ENCODE data around the gene SYNGR3. TPM values are rescaled to one million over a fixed set of nuclear protein-coding genes. Genes with fewer than 3 reads are reported as not detected.

Gene SYNGR3
- total RNA-seq, 4 donors from 2014 or later, result 2.7 to 4.8 (median 2.9) TPM; not detected in 1

DNA sequence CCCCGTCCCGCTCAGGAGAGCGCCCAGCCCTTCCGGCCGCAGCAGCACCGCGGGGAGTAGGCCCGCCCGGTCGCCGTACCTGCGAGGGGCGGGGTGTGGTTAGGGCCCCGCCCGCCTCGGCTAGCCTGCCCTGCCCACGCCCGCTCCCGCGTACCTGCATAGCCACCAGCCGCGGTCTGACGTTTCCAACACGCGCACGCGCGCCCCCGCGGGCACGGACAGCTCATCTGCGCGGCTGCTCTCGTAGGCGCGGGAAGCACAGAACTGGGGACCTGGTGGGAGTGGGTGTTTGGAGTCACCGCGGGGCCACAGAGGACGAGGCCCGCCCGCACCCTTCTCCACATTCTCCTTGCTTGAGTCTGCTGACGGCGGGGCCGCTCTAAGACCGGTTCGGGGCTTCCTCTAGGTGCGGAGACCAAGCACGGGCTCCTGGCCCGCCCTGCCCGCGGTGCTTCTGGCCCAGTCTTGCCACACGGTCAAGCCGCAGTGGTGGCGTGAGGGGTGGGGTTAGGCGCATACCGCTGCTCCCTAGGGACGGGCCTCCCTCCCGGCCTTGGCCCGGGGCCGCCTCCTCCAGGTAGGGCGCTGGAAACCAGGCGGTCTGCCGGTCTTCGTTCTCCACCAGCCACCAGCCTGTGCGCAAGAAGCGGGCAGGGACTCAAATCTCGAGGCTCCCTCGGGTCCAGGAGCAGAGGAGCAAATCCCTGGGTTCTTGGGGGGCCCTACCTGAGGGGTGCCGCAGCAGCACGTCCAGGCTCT lies 10.3 kb upstream of the SYNGR3 start:
- TF ChIP-seq, protein P1, sequence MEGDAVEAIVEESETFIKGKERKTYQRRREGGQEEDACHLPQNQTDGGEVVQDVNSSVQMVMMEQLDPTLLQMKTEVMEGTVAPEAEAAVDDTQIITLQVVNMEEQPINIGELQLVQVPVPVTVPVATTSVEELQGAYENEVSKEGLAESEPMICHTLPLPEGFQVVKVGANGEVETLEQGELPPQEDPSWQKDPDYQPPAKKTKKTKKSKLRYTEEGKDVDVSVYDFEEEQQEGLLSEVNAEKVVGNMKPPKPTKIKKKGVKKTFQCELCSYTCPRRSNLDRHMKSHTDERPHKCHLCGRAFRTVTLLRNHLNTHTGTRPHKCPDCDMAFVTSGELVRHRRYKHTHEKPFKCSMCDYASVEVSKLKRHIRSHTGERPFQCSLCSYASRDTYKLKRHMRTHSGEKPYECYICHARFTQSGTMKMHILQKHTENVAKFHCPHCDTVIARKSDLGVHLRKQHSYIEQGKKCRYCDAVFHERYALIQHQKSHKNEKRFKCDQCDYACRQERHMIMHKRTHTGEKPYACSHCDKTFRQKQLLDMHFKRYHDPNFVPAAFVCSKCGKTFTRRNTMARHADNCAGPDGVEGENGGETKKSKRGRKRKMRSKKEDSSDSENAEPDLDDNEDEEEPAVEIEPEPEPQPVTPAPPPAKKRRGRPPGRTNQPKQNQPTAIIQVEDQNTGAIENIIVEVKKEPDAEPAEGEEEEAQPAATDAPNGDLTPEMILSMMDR (IDR thresholded peaks at IDR 0.05), result no peak
- TF ChIP-seq POLR2AphosphoS5 (IDR thresholded peaks at IDR 0.05), result peak; percentile 22 to 92 (median 92)
- TF ChIP-seq EP300 (IDR thresholded peaks at IDR 0.05; ENCODE audit: low read depth), result no peak
- TF ChIP-seq POLR2A (IDR thresholded peaks at IDR 0.05), result peak; percentile 91
- Histone ChIP-seq H3K27ac (peak overlapping the region; percentile 91 to 95 (median 93)), H3K27me3 (peaks cover 44% of the 10 kb centered on the region), H3K36me3 (peaks cover 0 to 12% (median 7%) of the 10 kb centered on the region in 4 donors), H3K9me3 (no peaks in the 10 kb centered on the region), H3K4me1 (peaks cover 7 to 49% (median 42%) of the 10 kb centered on the region in 4 donors), H3K4me3 (peak overlapping the region in 3 of 4 donors; percentile 36 to 47 (median 39))
- 35% methylated on average over 58 of the region's 70 CpGs; no CpG with 5 or more reads in 1 of the 2 donors for WGBS, 2 donors (ENCODE audit: low coverage in 1 of 2)
- in situ Hi-C loops (cut with MboI; ENCODE audit: low pct_ligation_motif_present in 1 of 4, low pct_unique_long_range_greater_than_20kb in 1 of 4, low sequenced_read_pairs in 3 of 4) (no loop called here), intact Hi-C loops (cut with DNase I; ENCODE audit: low total_unique reads) (loop anchor here (10.0 kb wide), 1 partner anchor 685 kb away; no protein-coding TSS in a partner anchor)
- DNase-seq, result peak; percentile 92

DNA sequence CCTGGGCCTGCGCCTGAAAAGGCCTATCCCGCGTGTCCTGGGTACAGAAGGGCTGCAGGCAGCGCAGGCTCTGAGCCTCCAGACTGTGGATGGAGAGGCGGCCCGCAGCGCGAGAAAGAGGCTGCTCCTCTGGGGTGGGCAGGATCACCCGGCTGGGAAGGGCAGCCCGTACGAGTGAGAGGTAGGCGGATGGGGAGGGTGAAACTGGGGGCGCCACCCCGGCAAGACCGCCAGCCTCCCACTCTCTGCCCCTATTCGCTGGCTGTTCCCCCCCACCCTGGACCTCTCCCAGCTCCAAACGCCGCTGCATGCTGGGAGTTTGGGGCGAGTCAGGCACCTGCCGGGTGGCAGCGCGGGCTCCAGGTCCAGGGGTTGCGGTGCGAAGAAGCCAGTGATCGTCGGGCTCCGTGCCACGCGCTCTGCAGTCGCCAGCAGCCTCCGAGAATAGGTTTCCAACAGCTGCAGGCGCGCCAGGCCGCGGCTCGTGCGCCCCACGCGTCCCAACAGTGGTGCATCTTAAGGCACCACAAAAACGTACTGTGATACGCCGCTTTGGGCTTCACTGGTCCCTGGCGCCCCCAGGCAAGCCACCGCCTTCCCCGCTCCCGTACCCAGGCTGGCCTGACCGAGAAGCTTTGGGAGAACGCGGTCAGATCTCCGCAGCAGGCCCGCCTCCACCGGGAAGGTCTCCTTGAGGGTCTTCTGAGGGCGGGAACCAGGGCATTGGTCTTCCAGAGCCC lies 9.6 kb upstream of the SYNGR3 start:
- no peak for TF ChIP-seq EP300 (IDR thresholded peaks at IDR 0.05; ENCODE audit: low read depth)
- TF ChIP-seq POLR2AphosphoS5 (IDR thresholded peaks at IDR 0.05), result peak in 1 of 3 donors; percentile 26
- peak; percentile 16 for TF ChIP-seq POLR2A (IDR thresholded peaks at IDR 0.05)
- TF ChIP-seq, protein P1 (IDR thresholded peaks at IDR 0.05), result no peak
- 10% methylated on average over 48 of the region's 53 CpGs; no CpG with 5 or more reads in 1 of the 2 donors for WGBS, 2 donors (ENCODE audit: low coverage in 1 of 2)
- H3K9me3 ChIP-seq, result no peaks in the 10 kb centered on the region
- in situ Hi-C loops (cut with MboI; ENCODE audit: low pct_ligation_motif_present in 1 of 4, low pct_unique_long_range_greater_than_20kb in 1 of 4, low sequenced_read_pairs in 3 of 4), result no loop called here
- H3K4me1 ChIP-seq, result peaks cover 13 to 56% (median 48%) of the 10 kb centered on the region in 4 donors
- H3K4me3 ChIP-seq, result peak overlapping the region in 3 of 4 donors; percentile 4 to 47 (median 39)
- no peak for DNase-seq
- intact Hi-C loops (cut with DNase I; ENCODE audit: low total_unique reads), result loop anchor here (10.0 kb wide), 1 partner anchor 685 kb away; no protein-coding TSS in a partner anchor
- H3K36me3 ChIP-seq, result peaks cover 0 to 12% (median 7%) of the 10 kb centered on the region in 4 donors
- peaks cover 44% of the 10 kb centered on the region for H3K27me3 ChIP-seq
- H3K27ac ChIP-seq, result peak overlapping the region; percentile 91 to 95 (median 93)

DNA sequence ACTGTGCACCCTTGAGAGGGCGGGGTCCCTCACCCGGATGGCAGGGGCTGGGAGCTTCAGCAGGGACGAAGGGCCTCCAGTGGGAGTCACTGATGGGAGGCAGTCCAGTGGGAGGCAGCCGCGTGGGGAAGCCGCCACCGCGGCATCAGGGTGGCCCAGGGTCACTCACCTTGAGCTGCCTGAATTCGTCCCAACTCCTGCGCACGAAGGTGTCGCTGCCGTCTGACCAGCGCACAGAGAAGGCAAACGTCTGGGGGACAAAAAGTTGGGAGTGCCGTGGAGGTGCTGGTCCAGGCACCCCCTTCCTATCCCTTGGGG lies 9.0 kb upstream of the SYNGR3 start:
- TF ChIP-seq POLR2A (IDR thresholded peaks at IDR 0.05), result no peak
- no peak for TF ChIP-seq EP300 (IDR thresholded peaks at IDR 0.05; ENCODE audit: low read depth)
- TF ChIP-seq, protein P1 (IDR thresholded peaks at IDR 0.05), result no peak
- no peak for TF ChIP-seq POLR2AphosphoS5 (IDR thresholded peaks at IDR 0.05)
- 21% methylated on average over 14 of the region's 16 CpGs; no CpG with 5 or more reads in 1 of the 2 donors for WGBS, 2 donors (ENCODE audit: low coverage in 1 of 2)
- no peaks in the 10 kb centered on the region for H3K9me3 ChIP-seq
- peaks cover 0 to 12% (median 4%) of the 10 kb centered on the region in 4 donors for H3K36me3 ChIP-seq
- peaks cover 17 to 62% (median 54%) of the 10 kb centered on the region in 4 donors for H3K4me1 ChIP-seq
- peak overlapping the region; percentile 91 to 95 (median 93) for H3K27ac ChIP-seq
- in situ Hi-C loops (cut with MboI; ENCODE audit: low pct_ligation_motif_present in 1 of 4, low pct_unique_long_range_greater_than_20kb in 1 of 4, low sequenced_read_pairs in 3 of 4) (no loop called here), intact Hi-C loops (cut with DNase I; ENCODE audit: low total_unique reads) (loop anchor here (10.0 kb wide), 1 partner anchor 684 kb away; no protein-coding TSS in a partner anchor)
- DNase-seq, result no peak
- peaks cover 44% of the 10 kb centered on the region for H3K27me3 ChIP-seq
- peak overlapping the region in 3 of 4 donors; percentile 4 to 47 (median 39) for H3K4me3 ChIP-seq

DNA sequence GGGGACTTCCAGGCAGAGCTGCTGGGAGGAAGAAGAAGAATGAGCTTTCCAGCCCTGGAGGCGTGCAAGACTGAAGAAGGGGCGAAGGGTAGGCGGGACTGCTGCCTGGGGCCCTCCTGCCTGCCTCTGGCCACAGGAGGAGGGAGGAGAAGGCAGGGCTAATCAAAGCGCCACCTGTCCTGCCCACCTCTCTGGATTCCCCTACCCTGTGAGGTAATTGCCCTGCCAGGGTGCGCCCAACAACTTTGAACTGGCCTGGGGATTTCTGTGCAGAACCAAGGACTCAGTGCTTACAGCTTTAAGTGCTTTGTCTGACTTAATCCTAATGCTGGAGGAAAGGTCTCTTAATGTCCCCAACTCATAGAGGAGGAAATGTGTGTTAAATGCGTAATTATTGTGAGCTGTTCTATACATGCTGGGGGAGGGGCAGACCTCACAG lies 8.4 kb upstream of the SYNGR3 start, which contains the start of gene NOXO1:
Gene NOXO1, minus strand, starts transcription at position 72 of the 439 bp plus-strand sequence. CDS start 290 bp downstream, outside the sequence.
- Histone ChIP-seq H3K4me1 (peaks cover 22 to 66% (median 60%) of the 10 kb centered on the region in 4 donors), H3K27ac (peak within 1 kb of the TSS; percentile 91 to 95 (median 93)), H3K9me3 (no peaks in the 10 kb centered on the region), H3K4me3 (peak within 1 kb of the TSS in 3 of 4 donors; percentile 4 to 47 (median 39)), H3K27me3 (peaks cover 44% of the 10 kb centered on the region), H3K36me3 (peaks cover 0 to 18% (median 2%) of the 10 kb centered on the region in 4 donors)
- WGBS, 2 donors (ENCODE audit: low coverage in 1 of 2), result 0 to 13% methylated on average over 1 to 6 of the region's 6 CpGs
- intact Hi-C loops (cut with DNase I; ENCODE audit: low total_unique reads) (loop anchor here (10.0 kb wide), 1 partner anchor 683 kb away; no protein-coding TSS in a partner anchor), in situ Hi-C loops (cut with MboI; ENCODE audit: low pct_ligation_motif_present in 1 of 4, low pct_unique_long_range_greater_than_20kb in 1 of 4, low sequenced_read_pairs in 3 of 4) (no loop called here)
- TF ChIP-seq EP300 (IDR thresholded peaks at IDR 0.05; ENCODE audit: low read depth) (no peak), POLR2AphosphoS5 (IDR thresholded peaks at IDR 0.05) (peak; percentile 53 to 84 (median 66)), POLR2A (IDR thresholded peaks at IDR 0.05) (peak; percentile 86)
- TF ChIP-seq, protein P1 (IDR thresholded peaks at IDR 0.05), result no peak
- DNase-seq, result peak; percentile 80
